ELF-1 (cell line): ENCODE results near the gene SLC7A5.
"Not testable (repeated sequence)": the region's sequence is repeated elsewhere in the genome, so short reads cannot be mapped to it uniquely, and the experiment has no call there.

ENCODE experiments used
- DNase-seq: peaks from one replicate; pipeline ENCODE4 v3.0.0-alpha.2; 2016; ENCODE audit warnings: low read depth, low spot score

Gene SLC7A5

GRCh38 chr16:87834005-87834667, 35.2 kb downstream of the SLC7A5 start:
- DNase-seq, result no peak

DNA sequence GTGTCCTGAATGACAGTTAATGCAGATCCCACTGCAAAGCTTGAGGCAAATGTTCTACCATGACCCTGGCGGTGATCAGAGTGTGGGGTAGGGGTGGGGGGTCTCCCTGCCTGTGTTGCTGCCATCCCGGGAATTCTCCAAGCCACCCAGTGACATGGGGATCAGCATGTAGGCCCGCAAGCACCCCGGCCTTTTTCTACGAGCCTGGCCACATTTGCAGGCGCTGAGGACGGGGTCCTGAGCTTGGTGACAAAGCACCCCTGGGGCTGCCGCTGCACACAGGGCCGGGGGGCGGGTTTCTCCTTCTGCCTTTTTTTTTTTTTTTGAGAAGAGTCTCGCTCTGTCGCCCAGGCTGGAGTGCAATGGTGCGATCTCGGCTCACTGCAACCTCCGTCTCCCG, 35.8 kb downstream of the SLC7A5 start:
- no peak for DNase-seq

DNA sequence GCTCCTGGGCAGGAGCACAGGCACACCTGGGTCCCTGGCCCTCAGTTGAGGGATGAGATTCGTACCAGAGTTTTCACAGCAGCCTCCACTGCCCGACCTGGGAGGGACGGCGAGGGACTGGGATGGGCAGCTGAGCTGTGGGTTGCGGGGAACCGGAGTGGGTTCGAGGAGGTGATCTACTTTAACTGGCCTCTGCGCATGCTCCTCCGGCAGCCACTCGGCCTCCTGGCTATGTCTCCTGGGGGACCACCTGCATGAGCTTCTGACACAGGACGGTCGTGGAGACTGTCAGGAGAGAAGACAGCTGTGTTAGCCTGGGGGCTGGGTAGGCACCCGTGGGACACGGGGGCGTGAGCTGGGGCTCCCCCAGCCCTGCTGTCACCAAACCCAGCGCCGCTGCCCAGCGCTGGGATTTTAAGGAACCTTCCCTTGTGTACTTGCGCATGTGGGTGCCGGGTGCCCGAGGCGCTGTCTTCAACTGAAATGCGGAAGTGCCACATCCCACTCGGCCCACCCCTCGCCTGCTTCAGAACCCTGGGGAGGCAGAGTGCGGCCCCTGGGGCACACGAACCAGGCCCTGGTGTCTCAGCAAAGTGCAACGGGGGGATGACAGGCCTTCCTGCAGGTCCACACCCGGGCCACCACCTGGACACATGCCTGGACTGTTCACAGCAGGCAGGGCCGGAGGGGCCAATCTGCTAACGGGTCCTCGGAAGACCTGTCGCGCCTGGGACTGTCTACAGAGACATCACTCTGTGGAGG, 36.4 kb downstream of the SLC7A5 start:
- DNase-seq, result no peak

- DNase-seq, result no peak
Measured at GRCh38 chr16:87832137-87832527, 37.2 kb downstream of the SLC7A5 start.

- DNase-seq, result no peak
Measured at GRCh38 chr16:87831421-87832136, 37.7 kb downstream of the SLC7A5 start.

DNA sequence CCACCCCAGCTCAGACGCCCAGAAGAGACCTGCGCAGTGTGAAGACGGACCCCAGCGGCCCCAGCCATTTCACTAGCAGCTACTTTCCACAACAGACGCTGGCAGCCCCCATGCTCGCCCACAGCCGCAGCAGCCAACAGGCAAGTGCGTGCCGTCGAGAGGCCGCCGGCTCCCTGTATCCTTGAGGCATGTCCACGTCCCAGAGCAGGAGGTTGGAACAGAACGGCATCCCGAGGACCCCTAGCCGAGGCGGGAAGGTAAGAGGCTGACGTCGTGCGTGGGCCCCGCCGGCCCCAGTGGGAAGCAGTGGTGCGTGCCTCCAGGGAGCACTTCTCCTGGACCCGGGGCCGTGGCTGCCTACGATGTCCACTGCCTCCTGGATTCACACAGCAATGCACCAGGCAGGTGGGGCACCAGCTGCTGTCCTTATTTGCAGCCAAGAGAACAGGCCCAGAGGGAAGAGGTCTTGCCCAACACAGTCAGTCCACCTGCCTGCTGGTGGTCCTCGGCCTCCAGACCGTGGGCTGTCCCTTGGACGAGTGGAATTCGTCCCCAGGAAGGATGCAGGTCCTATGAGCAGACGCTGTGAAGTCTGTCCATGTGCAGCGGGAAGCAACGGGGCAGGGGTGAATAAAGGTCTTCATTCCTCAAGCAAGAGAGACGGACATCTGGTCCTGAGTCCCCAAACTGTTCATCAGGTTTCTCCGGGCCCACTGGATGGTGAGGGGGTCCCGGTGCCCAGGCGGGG, 38.5 kb downstream of the SLC7A5 start:
- DNase-seq, result no peak

DNA sequence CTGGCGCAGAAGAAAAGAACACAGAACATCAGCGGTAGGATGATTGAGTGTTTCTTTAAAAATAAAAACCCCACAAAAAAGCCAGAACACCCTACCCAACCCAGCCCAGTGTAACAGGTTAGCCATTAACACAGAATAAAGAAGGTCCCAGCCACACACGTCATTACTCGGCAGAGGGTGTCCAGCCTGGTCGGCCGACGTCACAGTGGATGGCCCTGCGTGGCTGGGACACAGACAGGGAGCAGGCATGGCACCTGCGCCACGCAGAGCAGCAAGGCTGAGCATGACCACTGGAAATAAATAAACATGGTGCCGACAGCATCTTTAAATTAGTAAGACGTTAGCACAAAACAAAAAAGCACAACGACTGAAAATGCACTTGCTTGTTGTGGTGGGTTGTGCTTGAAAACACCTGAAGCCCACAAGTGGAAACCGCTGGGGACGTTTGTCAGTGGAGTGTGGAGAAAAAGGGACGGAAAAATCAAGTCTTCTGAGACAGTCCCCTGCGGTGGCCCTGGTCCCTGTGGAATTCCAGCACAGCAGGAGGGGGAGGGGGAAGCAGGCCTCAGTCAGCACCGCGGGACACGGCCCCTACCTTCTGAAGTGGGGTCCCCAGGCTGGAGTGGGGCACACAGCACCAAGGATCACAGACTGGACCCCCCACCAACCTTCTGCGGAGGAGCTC, 39.2 kb downstream of the SLC7A5 start:
- DNase-seq, result no peak

- DNase-seq, result no peak
Measured at GRCh38 chr16:87829622-87829980, 39.7 kb downstream of the SLC7A5 start.

GRCh38 chr16:87828907-87829621, 40.2 kb downstream of the SLC7A5 start:
- DNase-seq, result no peak

- DNase-seq, result no peak
Measured at GRCh38 chr16:87828071-87828906, 41.0 kb downstream of the SLC7A5 start.

GRCh38 chr16:87827588-87827915, 41.8 kb downstream of the SLC7A5 start:
- not testable (repeated sequence) for DNase-seq

GRCh38 chr16:87826798-87827587, 42.3 kb downstream of the SLC7A5 start:
- DNase-seq, result no peak

DNA sequence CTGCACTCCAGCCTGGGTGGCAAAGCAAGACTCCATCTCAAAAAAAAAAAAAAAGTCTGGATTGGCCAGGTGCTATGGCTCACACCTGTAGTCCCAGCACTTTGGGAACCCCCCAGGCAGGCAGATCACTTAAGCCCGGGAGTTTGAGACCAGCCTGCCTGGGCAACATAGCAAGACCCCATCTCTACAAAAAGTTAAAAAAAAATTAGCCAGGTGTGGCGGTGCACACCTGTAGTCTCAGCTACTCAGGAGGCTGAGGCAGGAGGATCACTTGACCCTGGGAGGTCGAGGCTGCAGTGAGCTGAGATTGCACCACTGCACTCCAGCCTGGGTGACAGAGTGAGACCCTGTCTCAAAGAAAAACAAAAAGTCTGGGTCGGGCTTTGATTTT, 42.9 kb downstream of the SLC7A5 start:
- DNase-seq, result not testable (repeated sequence)

GRCh38 chr16:87825842-87826120, 43.5 kb downstream of the SLC7A5 start:
- DNase-seq, result not testable (repeated sequence)

DNA sequence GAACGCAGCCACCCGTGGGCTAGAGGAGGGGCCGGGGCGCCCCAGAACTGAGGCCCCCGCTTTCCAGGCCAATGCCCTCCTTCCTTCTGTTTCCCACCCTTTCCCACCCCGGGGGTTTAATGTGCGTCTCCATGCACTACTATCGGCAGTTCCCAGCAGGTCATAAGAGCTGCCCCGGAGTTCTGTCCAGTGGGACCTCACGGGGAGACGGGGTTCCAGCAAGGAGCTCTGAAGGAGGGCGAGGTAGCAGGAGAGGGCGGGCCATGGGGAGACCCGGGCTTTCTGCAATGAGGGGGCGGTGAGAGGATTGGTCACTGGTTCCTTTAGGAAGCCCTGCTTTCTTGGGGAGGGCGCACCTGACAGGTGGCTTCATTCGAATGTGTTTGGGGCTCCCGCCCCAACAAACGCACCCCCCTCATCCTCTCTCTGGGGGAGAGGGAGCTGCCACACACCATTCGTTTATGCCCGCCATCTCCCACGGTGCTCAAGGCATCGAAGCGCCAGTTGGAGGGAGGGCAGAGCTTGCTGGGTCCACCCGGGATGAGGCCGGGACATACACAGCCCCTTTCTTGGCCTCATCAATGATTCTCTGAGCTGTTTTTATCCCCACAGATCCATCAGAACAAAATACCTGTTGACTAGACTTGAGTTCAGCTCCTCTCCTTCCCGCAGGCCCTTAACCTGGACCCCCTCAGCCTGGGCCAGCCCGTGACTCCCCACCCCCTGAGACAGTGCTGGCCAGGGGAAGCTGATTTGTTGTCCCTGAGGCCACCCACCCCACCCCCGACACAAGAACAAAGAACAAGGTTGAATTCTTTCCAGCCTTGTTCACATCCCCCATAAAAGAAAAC, 44.1 kb downstream of the SLC7A5 start:
- DNase-seq, result peak; percentile 60

- peak; percentile 32 for DNase-seq
Measured at GRCh38 chr16:87824016-87824990, 45.0 kb downstream of the SLC7A5 start.
